HG02884 (cell line): Measurements from ENCODE around the gene TMC6.
"Not testable (repeated sequence)": the region's sequence is repeated elsewhere in the genome, so short reads cannot be mapped to it uniquely, and the experiment has no call there.

ENCODE experiments used
- ATAC-seq: cut with Tn5 transposase; IDR thresholded peaks from one replicate; pipeline ENCODE4 v1.9.1; 2021; ENCODE audit warnings: mild to moderate bottlenecking, moderate library complexity; ENCODE audit not compliant: unreplicated experiment

Gene TMC6

DNA sequence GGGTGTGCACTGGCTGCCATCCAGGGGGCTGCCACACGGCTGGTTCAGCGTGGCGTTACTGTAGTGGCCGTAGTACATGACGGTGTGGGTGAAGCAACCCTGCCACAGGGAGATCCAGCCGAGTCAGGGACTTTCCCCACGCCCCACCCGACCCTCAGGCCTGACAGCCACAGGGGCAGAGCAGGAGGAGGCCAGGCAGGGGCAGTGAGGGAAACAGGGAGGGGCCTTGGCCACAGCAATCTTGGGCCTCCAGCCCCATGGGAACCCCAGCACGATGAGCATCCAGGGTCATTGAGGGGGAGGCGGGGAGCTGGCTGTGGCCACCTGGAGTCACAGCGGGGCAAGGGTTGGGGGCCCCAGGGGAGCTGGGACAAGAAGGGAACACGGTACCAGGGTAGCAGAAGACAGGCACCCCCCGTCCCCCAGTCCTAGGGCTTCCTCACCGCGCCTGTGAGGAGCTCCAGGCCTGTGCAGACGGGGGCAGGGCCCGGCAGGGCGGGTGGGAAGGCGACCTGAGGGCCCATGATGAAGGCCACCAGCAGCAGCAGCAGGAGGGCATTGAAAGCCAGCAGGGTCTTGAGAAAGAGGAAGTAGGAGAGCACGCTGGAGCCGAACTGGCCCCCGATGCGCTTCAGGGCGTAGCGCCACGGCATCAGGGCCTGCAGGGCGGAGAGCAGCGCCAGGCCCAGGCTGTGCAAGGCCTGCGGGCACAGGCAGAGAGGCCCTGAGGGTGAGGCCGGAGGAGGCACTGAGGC is 4.3 kb downstream of the TMC6 start:
- ATAC-seq, result no peak

- no peak for ATAC-seq
Measured at GRCh38 chr17:78123258-78123929, 5.2 kb downstream of the TMC6 start.

GRCh38 chr17:78122931-78123249 is 5.7 kb downstream of the TMC6 start:
- no peak for ATAC-seq

GRCh38 chr17:78122216-78122930 is 6.2 kb downstream of the TMC6 start:
- ATAC-seq, result no peak

DNA sequence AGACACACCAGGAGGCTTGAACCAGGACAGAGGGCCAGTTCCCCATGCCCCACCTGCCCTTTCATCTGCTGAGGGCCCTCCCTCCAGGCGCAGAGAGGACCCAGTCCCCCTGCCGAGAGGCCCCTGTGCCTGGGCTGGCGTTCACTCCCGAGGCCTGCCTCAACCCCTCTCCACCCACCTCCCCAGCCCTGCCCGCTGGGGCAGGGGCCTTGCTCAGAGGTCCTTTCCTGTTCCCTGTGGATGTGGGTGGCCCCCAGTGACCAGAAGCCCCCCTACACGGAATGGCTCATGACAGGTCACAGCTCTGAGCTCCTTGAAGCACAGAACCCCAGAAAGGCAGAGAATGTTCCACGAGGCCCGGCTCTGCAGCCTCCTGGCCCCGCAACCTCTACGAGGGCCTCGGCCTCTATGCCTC is 6.7 kb downstream of the TMC6 start:
- no peak for ATAC-seq

DNA sequence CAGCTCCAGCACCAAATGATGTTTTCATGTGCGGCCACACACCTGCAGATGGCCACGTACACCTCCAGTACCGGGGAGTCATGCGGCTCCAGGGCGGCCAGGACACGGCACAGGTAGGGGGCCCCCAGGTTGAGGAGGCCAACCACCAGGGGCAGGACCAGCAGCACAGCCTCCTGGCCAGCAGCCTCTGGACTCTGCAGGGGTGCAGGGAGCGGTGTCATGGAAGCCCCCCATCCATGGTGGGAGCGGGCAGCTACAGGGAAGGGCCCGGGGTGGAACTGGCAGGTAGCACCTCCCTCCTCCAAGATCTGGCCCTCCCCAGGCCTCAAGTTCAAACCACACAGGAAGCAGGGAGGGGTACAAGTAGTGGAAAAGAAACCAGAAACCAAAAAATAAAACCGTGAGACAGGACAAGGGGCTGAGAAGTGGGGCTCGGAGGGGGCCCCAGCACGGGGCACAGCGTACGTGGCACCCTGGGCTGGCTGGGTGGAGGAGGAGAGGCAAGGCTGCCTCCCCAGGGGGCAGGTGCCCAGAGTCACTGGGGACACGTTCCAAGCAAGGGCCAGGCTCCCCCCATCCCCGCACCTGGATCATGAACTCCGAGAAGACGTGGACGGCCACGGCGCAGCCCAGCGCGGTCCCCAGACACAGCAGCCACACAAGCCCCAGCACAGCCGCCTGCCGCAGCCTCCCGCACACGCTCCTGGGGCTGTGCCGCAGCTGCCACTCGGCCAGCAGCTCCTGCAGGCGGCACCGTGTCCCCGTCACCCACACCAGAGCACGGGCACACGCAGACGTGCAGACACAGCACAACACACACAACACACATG is 7.4 kb downstream of the TMC6 start:
- ATAC-seq, result no peak

GRCh38 chr17:78120537-78120936 is 8.0 kb downstream of the TMC6 start:
- no peak for ATAC-seq

DNA sequence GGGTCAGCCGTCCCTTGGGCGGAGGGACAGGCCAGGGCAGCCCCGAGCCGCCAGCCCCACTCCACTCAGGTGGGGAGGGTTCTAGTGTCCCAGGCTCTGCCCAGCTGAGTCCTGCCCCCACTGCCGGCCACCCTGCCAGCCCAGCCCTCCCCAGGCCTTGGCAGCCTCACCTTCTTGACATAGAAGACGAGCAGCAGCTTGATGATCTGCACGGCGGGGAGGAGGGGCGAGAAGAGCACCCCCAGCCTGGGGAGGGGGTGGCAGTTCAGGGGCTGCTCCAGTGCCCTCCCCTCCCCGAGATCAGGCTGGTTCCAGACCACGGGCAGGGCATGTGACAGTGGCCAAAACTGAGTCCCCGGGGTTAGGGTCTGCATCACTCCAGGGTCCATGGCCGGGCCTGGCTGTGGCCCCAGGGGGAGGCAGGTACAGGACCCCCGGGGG is 9.7 kb downstream of the TMC6 start:
- no peak for ATAC-seq

GRCh38 chr17:78117027-78117981 is 11.3 kb downstream of the TMC6 start:
- ATAC-seq, result no peak

GRCh38 chr17:78116411-78116810 is 12.1 kb downstream of the TMC6 start:
- no peak for ATAC-seq

DNA sequence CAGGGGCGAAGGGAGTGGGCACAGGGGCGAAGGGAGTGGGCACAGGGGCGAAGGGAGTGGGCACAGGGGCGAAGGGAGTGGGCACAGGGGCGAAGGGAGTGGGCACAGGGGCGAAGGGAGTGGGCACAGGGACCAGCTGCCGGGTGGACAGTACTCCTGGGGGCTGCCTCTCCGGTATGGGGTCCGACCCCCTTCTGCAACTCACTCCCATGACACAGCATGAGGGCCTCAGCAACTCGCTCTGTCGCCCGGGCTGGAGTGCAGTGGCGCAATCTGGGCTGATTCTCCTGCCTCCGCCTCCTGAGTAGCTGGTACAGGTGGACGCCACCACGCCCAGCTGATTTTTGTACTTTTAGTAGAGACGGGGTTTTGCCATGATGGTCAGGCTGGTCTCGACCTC is 12.8 kb downstream of the TMC6 start:
- not testable (repeated sequence) for ATAC-seq

GRCh38 chr17:78114831-78115723 is 13.5 kb downstream of the TMC6 start:
- no peak for ATAC-seq

GRCh38 chr17:78113804-78114785 is 14.5 kb downstream of the TMC6 start:
- ATAC-seq, result no peak

DNA sequence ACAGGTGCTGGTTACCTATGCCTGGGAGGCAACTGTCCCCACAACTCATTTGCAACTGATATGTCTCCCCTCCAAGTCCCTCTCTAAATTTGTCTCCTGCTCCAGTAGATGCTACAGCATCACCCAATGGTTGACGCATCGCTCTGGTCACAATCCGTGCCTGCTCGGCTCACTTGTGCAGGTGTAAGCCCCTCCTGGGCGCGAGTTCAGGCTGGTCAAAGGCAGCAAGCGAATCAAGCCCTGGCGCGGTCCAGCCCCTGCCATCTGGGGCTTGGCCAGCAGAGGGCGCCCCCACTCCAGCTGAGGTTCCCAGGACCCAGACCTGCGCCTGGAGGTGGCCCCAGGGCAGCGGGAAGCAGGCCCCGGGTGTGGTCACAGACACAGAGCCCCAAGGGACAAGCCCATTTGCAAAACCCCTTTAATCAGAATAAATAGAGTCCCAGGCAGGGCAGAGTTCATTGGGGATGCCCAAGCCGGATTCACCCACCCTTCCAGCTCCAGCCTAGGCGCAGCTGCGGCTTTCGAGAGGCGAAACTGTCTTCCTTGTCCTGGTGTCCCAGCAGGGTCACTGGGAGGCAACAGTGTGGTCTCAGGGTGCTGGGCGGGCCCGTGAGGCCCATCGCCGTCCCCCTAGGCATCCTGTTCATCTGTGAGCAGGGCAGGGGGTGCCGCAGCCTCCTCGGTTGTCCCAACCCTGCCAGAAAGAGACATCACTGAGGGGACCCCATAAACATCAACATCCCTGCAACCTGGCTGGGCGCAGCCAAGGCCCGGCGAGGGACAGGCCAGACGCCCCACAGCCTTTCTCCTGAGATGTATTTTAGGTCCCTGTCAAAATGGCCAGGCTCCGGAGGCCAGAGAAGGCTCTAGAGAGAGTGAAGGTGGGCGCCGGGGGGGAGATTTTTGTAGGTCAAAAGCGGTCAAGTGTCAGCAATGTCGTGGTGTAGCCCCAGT is 15.8 kb downstream of the TMC6 start:
- no peak for ATAC-seq

DNA sequence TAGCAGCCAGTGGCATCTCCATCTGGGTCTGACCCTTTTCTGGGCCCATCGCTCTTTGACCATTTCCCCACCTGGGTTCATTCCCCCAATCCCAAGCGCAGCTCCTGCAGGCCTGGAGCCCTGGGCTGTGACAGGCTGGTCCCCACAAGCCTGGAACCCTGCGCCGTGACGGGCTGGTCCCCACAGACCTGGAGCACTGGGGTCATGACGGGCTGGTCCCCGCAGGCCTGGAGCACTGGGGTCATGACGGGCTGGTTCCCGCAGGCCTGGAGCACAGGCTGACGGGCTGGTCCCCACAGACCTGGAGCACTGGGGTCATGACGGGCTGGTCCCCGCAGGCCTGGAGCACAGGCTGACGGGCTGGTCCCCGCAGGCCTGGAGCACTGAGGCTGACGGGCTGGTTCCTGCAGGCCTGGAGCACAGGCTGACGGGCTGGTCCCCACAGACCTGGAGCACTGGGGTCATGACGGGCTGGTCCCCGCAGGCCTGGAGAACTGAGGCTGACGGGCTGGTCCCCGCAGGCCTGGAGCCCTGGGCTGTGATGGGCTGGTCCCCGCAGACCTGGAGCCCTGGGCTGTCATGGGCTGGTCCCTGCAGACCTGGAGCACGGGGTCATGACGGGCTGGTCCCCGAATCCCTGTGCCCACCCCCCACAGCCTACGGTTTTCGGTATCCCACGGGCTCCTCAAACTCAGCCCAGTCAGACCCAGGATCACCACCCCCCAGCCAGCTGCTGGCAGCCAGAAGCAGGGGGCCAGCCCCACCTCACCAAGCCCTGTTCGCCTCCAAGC is 16.6 kb downstream of the TMC6 start:
- no peak for ATAC-seq
